ENCODE measurements around the gene NOG.

Gene NOG

DNA sequence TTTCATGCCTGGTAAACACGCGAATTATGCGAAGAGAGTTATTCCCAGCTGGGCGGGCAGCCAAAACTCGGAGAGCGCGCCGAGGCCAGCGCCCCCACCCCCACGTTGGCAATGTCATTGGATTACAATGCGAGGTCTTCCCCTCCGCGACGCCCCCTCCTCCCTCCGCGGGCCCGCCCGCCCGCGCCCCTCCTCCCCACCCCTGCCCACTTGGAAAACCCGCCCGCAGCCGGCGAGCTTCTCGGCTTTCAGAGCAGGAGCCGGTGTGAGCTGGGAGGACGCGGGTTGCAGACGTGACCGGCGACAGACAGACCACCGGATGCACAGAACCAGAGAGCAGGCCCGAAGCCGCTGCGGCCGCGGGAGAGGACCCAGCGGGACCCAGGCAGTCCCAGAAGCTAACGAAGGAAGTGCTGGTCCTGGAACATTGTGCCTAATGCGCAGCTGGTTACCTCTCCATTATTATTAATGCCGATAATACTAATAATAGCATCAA is 4.0 kb downstream of the NOG start:
- peak; percentile 68 for DNase-seq

DNA sequence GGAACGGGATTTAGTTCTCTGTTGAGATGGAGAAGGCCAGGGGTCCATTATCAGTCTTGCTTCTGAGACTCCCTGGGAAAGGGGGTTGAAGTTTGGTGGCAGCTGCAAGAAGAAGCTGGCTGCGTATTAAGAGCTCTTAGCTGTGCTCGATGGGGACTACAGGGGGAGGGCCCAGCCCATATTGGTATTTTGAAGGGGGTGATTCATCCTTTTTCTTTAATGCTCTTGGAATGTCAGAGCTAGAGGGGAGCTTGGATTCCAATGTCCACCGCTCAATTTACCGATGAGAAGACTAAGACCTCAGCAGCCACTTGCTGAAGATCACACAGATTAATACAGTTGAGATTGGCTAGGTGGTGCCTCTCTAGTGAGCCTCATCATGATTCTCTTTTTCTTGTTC is 5.0 kb downstream of the NOG start:
- no peak for DNase-seq

DNA sequence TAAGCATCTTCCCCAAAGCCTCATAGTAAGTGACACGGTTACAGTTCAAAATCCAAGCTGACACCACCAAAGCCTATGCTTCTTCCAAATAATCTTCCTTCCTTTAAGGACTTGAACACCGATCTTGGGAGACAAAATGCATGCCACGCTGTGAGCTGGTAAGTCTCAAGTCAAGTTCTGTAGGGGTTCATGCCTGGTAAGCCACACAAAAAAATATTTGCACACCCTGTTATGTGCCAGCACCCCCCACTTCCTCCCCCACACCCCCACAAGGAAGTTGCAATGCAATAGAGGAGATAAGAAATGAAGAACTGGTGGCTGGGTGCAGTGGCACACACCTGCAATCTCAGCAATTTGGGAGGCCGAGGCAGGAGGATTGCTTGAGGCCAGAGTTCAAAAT is 5.6 kb downstream of the NOG start:
- DNase-seq: no peak

GRCh38 chr17:56599566-56599965 is 6.1 kb downstream of the NOG start:
- DNase-seq: no peak

GRCh38 chr17:56600256-56600655 is 6.8 kb downstream of the NOG start:
- DNase-seq: no peak

DNA sequence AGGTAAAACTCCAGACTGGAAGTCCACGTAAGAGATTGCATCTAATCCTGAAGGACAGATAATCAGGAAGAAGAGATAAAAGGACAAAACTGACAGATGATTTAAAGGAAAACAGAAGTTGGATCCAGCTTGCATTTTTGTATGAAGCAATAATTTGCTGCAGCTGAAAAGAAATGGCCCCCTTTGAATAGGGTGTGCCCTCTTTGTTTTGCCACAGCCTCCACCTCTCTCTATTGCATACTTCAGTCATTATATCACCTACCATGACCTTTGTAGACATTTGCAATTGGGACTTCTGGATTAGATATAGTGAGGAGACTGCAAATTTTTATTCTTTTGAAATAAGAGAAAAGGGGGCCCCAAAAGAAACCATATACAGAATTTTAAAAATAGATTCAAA is 8.1 kb downstream of the NOG start:
- no peak for DNase-seq

GRCh38 chr17:56602292-56603130 is 9.0 kb downstream of the NOG start:
- no peak for DNase-seq

- no peak for DNase-seq
Measured at GRCh38 chr17:56603486-56604238, 10.2 kb downstream of the NOG start.

DNA sequence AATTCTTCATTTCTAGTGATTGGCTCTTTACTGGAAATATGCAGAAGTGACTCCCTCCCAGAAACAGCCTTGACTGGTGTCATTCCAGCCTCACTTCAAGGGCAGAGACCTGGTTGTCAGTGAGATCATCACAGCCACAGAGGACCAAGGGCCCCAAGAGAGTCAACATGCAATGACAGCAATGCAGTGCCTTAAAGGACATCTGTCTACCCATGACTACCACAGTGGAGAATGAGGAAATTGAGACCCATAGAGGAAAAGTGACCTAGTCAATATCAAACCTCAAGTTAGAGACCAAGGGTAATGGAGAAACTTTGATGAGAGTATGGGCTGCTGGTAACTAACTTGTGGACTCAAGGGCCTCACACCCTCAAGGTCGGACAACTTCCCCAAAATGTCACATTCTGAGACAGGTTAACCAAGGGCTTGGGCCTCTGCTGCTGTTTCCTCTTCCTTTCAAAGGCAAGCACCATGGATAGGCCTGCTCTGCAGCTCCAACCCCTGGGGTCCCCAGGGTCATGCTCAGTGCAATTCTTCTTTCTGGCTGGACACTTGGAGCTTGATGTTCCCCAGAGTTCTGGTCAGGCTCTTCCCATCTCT is 11.3 kb downstream of the NOG start:
- DNase-seq: no peak

DNA sequence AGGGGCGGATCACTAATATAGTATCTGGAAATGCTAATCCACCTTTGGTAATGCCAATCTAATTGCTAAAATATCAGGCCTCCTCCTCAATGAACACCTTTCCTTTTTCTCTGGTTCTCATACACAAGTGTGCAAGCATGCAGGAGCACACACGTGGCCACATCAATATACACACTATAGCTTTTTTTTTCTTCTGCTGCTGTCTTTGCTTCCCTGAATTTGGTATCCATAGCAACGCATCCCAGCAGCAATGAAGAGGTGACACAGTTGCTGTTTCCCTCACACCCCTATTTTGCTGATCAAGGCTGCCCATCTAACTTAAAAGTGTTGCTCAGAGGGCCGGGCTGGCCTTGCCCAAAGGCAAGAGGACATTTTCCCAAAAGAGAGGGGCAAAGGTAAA is 15.4 kb downstream of the NOG start:
- DNase-seq: no peak

DNA sequence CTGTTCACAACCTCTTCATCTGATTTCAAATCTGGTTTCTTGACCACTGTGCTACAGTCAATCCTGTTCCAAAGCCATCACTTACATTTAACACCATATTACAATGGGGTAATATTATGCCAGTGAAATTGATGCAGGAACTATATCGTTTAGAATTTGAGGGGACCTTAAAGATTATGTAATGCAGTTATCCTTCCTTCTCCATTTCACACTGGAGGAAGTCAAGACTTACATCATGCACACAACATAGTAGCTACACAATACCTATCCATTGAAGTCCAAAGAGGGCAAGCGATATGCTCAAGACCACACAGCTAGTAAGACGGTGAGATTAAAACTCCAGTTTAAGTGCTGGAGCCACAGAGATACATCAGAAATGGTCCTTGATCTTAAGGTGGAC is 16.8 kb downstream of the NOG start:
- DNase-seq: no peak

DNA sequence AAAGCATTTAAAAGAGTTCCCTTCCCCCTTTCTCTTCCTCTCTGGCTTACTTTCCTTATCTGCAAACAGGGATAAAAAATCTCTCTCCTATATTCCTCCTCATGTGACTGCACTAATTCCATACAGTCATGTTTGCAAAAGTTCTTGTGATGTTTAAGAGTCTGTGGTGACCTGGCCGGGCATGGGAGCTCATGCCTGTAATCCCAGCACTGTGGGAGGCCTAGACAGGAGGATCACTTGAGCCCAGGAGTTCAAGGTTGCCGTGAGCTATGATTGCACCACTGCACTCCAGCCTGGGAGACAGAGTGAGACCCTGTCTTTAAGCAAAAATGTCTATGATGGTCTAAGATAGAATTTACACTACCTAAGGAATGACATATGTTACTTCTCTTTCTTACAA is 19.6 kb downstream of the NOG start:
- no peak for DNase-seq

DNA sequence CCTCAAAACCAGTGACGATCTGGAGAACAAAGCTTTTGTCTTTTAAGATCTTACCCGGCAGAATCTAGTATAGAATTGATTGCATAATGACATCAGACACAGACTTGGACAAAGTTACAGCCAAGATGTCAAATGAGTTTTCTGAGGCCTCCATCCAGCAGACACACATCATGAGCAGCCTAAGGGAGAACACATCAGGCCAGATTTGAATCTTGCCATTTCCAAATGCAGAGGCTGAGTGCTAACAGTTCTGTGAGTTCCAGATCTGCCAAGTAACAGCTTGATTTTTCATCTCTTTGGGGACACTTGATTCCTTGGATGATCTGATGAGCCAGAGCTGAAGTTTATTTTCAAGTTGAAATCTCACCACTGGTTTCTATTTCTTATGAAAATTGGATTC is 21.0 kb downstream of the NOG start:
- no peak for DNase-seq

GRCh38 chr17:56616239-56616638 is 22.7 kb downstream of the NOG start:
- DNase-seq: no peak

- no peak for DNase-seq
Measured at GRCh38 chr17:56623383-56623782, 29.9 kb downstream of the NOG start.

GRCh38 chr17:56624309-56624708 is 30.8 kb downstream of the NOG start:
- DNase-seq: no peak

- no peak for DNase-seq
Measured at GRCh38 chr17:56624912-56625311, 31.4 kb downstream of the NOG start.

DNA sequence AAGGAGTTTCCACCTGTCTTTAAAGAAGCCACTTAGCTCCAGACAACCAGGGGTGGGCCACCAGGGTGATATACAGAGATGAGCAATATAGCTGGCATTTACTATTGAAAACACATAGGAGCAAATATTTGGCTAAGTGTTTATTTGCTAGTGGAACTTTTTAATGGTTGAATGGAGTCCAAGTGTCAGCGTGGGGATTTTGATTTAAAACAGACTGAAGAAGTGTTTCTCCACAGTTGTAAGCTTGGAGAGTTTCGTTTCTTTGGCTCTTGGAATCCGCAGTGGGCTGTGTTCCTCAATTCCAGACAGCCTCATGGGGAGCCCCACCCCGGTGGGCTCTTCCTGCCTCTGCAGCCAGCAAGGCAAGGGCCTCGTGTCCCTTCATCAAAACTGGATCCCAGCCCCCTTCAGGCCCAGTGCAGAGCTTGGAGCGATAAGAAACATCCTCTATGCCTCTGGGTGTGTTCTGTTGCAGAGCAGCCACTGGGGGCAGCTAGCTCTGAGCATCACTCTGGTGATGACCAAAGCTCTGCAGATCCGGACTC is 36.1 kb downstream of the NOG start:
- no peak for DNase-seq

DNA sequence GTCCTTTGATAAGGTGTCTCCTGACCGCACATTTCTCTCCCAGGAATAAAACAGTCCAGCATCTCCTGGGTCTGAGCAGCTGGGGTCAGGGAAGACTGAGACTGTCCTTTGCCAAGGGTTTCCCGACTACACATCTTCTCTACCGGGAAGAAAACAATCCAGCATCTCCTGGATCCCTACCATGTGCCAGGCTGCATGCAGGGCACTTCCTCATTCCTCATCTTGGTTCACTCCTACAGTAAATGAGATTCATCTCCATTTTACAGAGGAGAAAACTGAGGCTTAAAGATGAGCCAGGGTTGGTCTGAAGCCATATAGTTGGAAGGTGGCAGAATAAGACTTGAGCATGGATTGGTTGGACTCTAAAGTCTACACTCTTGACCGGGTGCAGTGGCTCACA is 36.7 kb downstream of the NOG start:
- DNase-seq: no peak

DNA sequence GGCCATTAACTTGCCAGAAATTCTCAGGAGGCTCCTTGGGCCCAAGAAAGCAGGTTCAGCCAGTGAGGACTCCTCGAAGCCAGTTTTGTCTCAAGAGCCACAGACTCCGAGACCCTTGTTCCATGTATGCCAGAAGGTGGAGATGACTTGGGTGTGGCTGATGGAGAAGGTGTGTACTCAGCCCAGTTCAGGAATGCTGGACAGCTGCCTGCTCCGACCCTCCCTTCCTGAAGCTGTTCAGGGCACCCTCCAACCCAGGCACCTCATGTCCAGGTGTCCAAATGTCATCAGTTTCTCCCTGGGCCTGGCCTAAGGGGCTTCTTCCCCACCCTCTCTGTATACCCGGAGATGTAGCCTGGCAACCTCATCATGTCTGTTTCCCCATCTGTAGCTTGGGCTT is 40.2 kb downstream of the NOG start:
- no peak for DNase-seq

DNA sequence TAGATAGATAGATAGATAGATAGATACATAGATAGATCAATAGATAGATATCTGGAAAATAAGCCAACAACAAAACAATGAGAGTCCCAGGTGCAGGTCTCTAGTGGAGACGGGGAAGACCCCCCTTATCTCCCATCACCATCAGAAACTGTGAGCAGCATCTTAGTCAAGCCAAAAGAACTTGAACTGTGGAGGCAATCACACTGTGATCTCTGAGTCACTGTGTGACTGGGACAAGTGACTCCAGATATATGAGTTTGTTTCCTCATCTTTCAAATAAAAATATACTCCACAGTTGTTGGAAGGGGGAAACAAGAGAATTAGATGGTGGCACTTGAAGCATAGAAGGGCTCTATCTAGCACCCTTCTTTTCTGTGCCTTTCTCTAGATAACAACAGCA is 42.1 kb downstream of the NOG start:
- no peak for DNase-seq

DNA sequence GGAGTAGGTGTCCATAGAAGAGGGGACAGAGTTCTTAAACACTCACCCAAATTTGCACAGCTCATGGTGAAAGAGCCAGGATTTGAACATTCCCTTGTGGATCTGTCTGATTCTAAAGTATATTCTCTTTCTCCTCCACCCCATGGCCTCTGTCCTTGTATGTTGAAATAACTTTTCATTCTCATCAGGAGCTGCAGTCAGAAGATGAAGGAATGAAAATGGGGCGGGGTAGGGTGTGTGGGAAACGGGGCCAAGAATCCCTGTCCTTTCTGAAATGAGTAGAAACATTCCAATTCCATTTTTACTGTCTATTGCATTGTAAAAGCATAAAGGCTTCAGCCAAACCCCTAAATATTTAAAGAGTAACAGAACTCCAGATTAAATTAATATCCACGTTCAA is 42.8 kb downstream of the NOG start:
- no peak for DNase-seq

GRCh38 chr17:56637254-56637653 is 43.8 kb downstream of the NOG start:
- DNase-seq: no peak

Data from femur (tissue), 1 donor.